Tibial nerve (tissue), 4 donors: Measurements from ENCODE around the gene ZNF827.

ENCODE experiments used
- EP300 ChIP-seq, 2 donors: sonication (generic); formaldehyde crosslinking; IDR thresholded peaks; one replicate each; pipeline ENCODE4 v1.6.1; 2017; ENCODE audit warnings: antibody characterized with exemption in 2 of 2, mild to moderate bottlenecking in 1 of 2
- TF ChIP-seq, protein P1 (sequence below), 5 experiments: fragments of 200-600 bp in 3 of 5; fragments of 450-650 bp in 2 of 5; sonication (generic) in 3 of 5; IDR thresholded peaks; one replicate each; pipeline ENCODE4 v1.5.1; 2016 to 2019; ENCODE audit warnings: antibody characterized with exemption in 5 of 5, mild to moderate bottlenecking in 3 of 5, moderate library complexity in 2 of 5

DNA sequence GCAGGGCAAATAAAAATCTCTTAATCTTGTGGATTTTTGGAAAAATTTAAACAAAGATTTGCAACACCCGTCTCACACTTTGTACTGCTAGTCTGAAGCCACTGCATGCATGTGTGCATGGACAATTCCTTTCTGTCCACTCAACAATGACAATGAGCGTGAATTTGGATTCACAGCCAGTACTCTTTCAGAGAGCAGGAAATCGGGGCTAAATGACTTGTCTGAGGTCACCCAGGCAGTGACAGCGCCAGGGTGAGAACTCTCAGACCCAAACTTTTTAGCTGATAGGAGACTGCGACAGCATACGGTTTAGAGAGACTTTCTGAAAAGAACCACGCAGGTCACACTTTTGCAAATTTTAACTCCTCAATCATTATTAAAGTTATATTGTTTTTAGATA is 90.9 kb downstream of the ZNF827 start:
- TF ChIP-seq, protein P1, sequence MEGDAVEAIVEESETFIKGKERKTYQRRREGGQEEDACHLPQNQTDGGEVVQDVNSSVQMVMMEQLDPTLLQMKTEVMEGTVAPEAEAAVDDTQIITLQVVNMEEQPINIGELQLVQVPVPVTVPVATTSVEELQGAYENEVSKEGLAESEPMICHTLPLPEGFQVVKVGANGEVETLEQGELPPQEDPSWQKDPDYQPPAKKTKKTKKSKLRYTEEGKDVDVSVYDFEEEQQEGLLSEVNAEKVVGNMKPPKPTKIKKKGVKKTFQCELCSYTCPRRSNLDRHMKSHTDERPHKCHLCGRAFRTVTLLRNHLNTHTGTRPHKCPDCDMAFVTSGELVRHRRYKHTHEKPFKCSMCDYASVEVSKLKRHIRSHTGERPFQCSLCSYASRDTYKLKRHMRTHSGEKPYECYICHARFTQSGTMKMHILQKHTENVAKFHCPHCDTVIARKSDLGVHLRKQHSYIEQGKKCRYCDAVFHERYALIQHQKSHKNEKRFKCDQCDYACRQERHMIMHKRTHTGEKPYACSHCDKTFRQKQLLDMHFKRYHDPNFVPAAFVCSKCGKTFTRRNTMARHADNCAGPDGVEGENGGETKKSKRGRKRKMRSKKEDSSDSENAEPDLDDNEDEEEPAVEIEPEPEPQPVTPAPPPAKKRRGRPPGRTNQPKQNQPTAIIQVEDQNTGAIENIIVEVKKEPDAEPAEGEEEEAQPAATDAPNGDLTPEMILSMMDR (IDR thresholded peaks at IDR 0.05): no peak
- TF ChIP-seq EP300 (IDR thresholded peaks at IDR 0.05): no peak
